Activated gamma-delta T cell (primary cell): ENCODE results near the gene SETSIP.
"Not testable (repeated sequence)": the region's sequence is repeated elsewhere in the genome, so short reads cannot be mapped to it uniquely, and the experiment has no call there.

Experiments
- DNase-seq: peaks from one replicate; lab custom pipeline; 2025; lab: John Stamatoyannopoulos, UW

SETSIP gene

DNA sequence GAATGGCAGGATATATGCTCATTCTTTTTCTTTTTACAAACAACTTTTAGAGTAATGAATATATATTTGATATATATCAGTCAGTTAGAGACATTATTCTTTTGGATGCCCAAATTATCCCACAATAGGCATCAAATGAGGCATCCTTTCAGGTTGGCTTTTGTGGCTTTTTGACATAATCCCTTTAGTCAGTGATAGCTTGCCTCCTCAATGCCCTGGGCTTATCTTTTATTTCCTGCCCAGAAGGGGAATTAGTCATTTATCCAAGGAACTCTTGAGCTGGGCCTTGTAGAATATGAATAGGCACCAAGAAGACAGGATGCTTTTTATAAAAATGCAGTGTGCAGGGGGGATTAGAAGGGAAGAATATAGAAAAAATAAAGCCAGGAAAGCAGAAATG, 23.3 kb downstream of the SETSIP start:
- no peak for DNase-seq

DNA sequence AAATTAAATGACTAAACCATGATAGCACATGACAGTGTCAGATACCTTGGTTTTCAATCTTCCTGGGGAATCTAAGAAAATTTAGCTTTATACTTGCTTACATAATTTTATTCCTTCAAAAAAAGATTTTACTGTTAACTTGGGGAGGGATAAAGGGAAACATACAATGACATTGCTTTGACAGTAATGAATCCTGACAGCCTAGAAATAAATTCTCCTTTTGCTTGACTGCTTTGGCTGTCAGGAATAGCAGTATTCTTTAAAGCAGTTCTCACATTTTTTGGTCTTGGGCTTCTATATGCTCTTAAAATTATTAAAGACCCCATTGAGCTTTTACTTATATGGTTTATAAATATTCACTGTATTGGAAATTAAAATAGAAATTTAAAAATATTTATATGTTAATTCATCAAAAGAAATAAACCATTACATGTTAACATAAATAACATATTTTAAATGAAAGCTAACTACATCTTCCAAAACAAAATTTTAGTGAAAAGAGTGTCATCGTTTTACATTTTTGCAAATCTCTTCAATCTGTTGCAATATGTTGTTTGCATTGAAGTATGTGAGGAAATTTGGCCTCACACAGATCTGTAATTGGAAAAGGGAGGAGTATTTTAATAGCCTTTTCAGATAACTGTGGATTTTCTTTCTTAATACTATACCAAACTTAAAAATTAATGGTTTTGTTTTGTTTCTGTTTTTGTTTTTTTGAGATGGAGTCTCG, 29.3 kb downstream of the SETSIP start:
- DNase-seq: no peak

DNA sequence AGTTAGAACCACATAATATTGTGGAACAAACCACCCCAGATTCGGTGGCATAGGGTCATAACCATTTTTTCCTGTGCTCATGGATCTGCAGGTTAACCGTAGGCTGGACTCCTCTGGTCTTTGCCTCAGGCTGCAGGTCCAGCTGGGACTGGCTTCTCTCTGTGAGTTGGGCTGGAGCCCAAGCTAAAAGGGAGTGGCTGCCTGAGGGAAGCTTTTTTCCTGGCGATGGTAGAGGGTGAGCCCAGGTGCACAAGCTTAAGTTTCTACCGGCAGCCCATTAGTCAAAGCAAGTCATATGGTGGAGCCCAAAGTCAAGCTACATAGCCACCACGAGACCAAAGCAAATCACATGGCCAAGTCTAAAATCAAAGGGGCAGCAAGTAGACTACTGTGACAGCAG, 31.6 kb downstream of the SETSIP start:
- DNase-seq: no peak

DNA sequence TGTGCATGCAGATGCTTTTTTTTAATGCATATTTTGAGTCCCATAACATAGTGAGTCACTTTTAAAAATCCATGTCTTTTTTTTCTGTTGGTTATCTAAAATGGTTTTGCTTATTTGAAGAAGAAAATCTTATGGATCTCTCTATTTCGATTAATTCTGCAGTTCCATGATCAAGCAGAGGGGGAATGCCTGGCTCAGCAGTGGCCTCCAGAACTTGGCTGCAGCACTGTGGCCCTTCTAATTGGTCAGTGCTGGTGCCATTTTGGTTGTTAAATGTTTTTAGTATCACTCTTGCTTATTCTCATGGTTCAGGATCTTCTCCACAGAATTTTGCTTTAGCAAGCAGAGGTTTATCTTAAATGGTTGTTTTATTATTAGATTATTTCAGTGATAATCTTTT, 34.2 kb downstream of the SETSIP start:
- DNase-seq: no peak

DNA sequence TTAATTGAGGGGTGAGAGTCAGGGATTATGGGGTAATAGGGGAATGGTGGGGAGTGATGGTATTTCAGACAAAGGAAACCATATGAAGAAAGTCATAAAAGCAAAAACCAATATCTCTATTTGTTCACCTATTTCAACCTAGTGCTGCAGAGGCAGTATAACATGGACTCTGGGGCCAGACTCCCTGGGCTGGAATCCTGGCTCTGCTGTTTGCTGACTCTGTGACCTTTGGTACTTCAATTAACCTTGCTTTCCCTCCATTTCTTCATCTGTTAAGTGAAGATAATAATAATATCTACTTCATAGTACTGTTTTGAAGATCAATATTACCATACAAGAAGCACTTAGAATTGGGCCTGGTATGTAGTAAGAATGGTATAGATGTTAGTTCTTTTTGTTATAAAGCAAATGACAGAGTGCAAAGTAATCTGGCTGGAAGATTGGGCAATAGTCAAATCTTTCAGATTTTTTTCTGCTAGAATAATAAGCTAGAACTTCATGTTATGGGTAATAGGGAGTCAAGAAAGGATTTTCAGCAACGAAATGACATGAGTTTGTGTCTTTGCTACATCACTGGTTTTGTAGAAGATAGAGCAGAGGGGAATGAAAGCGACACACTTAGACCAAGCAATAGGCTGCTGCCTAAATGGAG, 36.4 kb downstream of the SETSIP start:
- no peak for DNase-seq

DNA sequence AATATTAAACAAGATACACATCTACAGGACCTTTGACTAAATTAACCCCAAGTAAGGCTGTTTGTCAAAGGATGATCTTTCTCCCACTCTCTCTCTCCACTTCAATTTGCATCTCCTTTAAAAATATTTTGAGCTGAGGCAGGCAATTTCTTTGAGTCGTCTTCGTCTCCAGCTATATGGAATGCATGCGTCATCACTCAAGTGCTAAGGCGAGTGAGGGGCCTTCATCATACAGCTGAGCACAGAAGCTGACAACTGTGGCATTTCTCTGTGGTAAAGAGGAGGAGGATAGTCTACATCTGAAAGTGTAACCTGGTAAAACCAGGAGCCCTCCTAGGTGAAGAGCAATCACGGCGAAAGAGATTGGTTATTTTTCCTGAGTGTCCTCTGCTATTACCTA, 37.8 kb downstream of the SETSIP start:
- DNase-seq: no peak

DNA sequence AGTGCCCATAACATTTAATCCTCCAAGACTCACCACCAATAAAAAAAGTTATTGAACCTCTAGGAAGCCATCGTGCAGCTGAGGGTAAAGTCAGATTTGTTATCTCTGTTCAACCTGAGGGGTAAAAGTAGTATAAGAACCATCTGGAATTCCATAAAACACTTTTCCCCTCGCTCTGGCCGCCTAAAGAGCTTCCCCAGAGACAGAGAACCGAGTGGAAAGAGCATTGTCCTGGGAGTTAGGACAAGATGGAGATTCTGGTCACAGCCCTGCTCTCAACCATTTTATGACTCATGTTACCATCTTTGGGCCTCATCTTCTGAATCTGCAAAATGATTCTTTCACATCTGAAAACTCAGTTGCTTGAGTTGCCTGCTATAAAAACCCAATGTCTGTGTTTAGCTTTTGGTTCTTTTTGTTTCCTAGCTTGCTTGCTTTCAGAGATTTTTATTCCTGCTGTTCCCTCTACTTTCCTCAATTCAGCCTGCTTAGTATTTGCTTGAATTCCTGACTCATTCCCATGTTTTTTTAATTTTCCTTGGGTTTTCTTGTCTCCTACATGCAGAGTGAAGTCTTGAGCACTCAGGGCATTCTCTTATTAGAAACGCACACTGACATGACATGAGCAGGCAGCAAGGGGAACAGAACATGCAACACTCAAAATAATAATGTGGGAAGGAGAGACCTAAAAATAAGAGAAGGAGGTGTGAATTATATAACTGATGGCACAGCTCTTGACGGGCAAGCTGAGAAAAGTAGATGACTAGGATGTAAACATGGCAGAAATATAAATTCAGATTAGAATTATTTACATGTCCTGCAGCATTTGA, 43.7 kb downstream of the SETSIP start:
- no peak for DNase-seq

DNA sequence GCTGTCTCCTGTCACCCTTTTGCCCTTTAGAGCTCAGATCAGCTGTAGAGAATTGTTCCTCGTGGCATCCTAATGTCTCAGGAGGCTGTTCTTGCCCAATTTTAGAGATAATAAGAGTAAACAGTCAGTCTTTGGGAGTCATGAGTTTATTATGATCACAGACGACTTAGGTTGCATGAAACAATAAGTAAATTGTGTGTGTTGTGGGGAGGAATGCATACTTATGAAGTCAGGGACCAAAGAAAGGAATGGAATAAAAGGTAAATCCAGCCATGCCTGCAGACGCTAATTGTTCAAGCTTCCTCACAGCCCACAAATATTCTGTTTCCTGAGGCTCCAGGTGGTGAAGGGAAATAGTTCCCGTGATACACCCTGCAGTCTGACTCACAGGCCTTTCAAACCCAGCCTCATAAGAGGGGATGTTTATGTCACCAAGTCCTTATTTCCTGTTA, 44.5 kb downstream of the SETSIP start:
- DNase-seq: no peak

DNA sequence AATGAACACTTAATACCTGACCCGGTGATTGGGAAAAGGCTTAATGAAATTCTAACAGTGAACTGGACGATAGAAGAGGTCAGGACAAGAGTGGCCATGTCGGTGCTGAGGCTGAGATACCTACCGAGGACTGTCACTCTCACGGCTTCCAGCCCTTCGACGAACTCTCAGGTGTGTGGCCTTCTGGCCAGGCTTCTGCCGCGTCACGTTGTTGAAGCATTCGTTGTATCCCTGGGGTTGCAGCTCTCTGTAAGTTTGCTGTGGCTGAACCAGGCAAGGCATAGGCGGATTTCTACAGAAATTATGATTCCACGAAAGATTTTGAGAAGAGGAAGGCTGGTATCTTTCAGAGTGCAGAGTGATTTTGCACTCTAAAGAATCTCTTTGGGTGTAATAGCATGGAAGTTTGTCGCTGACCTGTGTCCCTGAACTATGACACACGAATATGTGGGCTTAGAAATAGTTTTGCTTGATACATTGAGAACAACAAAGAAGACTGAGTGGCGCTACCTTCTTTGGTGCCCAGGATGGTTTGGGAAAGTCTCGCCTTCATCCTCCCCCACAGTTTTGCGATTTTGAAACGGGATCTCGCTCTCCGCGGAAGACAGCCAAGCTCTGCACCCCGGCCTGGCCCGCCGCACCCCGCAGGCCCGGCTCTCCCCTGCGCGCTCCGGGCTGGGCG, 45.8 kb downstream of the SETSIP start:
- DNase-seq: no peak

DNA sequence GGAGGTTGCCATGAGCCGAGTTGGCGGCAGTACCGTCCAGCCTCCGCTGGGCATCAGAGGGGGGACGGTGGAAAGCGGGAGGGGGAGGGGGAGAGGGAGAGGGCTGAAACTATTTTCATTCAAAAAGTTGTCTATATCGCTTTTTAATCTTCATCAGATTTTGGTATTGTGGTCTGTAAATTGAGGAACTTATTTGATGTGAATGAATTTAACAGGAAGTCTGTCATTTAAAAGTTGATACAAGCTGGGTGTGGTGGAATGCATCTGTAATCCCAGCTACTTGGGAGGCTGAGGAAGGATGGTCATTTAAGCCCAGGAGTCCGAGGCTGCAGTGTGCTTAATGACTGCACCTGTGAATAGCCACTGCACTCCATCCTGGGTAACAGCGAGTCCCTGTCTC, 48.4 kb downstream of the SETSIP start:
- DNase-seq: no peak

DNA sequence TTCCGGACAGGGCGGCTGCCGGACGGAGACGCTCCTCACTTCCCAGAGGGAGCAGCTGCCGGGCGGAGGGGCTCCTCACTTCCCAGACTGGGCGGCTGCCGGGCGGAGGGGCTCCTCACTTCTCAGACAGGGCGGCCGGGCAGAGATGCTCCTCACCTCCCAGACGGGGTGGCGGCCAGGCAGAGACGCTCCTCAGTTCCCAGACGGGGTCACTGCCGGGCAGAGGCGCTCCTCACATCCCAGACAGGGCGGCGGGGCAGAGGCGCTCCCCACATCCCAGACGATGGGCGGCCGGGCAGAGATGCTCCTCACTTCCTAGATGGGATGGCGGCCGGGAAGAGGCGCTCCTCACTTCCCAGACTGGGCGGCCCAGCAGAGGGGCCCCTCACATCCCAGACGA, 49.2 kb downstream of the SETSIP start:
- not testable (repeated sequence) for DNase-seq
